ENCODE data around the gene AGPAT3. TPM values are rescaled to one million over a fixed set of nuclear protein-coding genes. Genes with fewer than 3 reads are reported as not detected.
A peak's percentile ranks its signal among the peaks of the same experiment; 100 is the strongest.

AGPAT3 gene
- total RNA-seq, 4 donors from 2014 or later, result 28.0 to 36.5 (median 32.2) TPM

- Histone ChIP-seq H3K36me3 (no peaks in the 10 kb centered on the region), H3K4me1 (peaks cover 12 to 38% (median 29%) of the 10 kb centered on the region in 4 donors), H3K9me3 (no peaks in the 10 kb centered on the region), H3K27me3 (no peaks in the 10 kb centered on the region), H3K4me3 (no peak overlapping the region), H3K27ac (replicated peaks in 1 of 4) (no peak overlapping the region)
- WGBS, result 96% methylated on average over 8 of the region's 8 CpGs
- TF ChIP-seq CTCF (IDR thresholded peaks at IDR 0.05), result no peak
- no peak for TF ChIP-seq EP300 (IDR thresholded peaks at IDR 0.05)
- TF ChIP-seq POLR2A (IDR thresholded peaks at IDR 0.05; ENCODE audit: low read depth), result no peak
- intact Hi-C loops (cut with DNase I), result no loop called here
- DNase-seq (ENCODE audit: extremely low spot score), result no peak
Observed at GRCh38 chr21:43861706-43862105, 3.3 kb upstream of the AGPAT3 start.

- peak; percentile 6 to 27 for TF ChIP-seq POLR2AphosphoS5 (IDR thresholded peaks at IDR 0.05)
- no peak for TF ChIP-seq CTCF (IDR thresholded peaks at IDR 0.05)
- intact Hi-C loops (cut with DNase I), result no loop called here
- peaks cover 0 to 2% (median 0%) of the 10 kb centered on the region in 4 donors for H3K36me3 ChIP-seq
- no peaks in the 10 kb centered on the region for H3K9me3 ChIP-seq
- H3K27ac ChIP-seq (replicated peaks in 1 of 4), result peak overlapping the region; percentile 95 to 97 (median 96)
- DNase-seq (ENCODE audit: extremely low spot score), result no peak
- H3K4me1 ChIP-seq, result peaks cover 18 to 59% (median 54%) of the 10 kb centered on the region in 4 donors
- peak overlapping the region; percentile 92 to 97 (median 96) for H3K4me3 ChIP-seq
- no peaks in the 10 kb centered on the region for H3K27me3 ChIP-seq
- WGBS, result 3% methylated on average over 19 of the region's 81 CpGs
Observed at GRCh38 chr21:43864313-43864961, 586 bp upstream of the AGPAT3 start.

- intact Hi-C loops (cut with DNase I), result loop anchor here (5.0 kb wide), 1 partner anchor 72 kb away; no protein-coding TSS in a partner anchor
- TF ChIP-seq CTCF (IDR thresholded peaks at IDR 0.05) (no peak), POLR2AphosphoS5 (IDR thresholded peaks at IDR 0.05) (no peak), POLR2A (IDR thresholded peaks at IDR 0.05; ENCODE audit: low read depth) (no peak)
- no peak for DNase-seq (ENCODE audit: extremely low spot score)
- Histone ChIP-seq H3K27me3 (no peaks in the 10 kb centered on the region), H3K9me3 (no peaks in the 10 kb centered on the region), H3K36me3 (peaks cover 0 to 4% (median 0%) of the 10 kb centered on the region in 4 donors), H3K4me1 (peaks cover 23 to 52% (median 48%) of the 10 kb centered on the region in 4 donors), H3K4me3 (peak overlapping the region; percentile 92 to 97 (median 96)), H3K27ac (replicated peaks in 1 of 4) (peak overlapping the region; percentile 95 to 97 (median 96))
- 0% methylated on average over 3 of the region's 59 CpGs for WGBS
Observed at GRCh38 chr21:43865540-43866259, 677 bp downstream of the AGPAT3 start.

- peak overlapping the region; percentile 95 to 97 (median 96) for H3K27ac ChIP-seq (replicated peaks in 1 of 4)
- intact Hi-C loops (cut with DNase I), result loop anchor here (5.0 kb wide), 1 partner anchor 71 kb away; no protein-coding TSS in a partner anchor
- H3K27me3 ChIP-seq, result no peaks in the 10 kb centered on the region
- WGBS, result 2% methylated on average over 16 of the region's 16 CpGs
- no peak for DNase-seq (ENCODE audit: extremely low spot score)
- H3K9me3 ChIP-seq, result no peaks in the 10 kb centered on the region
- no peak for TF ChIP-seq POLR2A (IDR thresholded peaks at IDR 0.05; ENCODE audit: low read depth)
- no peak for TF ChIP-seq POLR2AphosphoS5 (IDR thresholded peaks at IDR 0.05)
- no peak for TF ChIP-seq EP300 (IDR thresholded peaks at IDR 0.05)
- no peak for TF ChIP-seq CTCF (IDR thresholded peaks at IDR 0.05)
- peak overlapping the region; percentile 92 to 97 (median 96) for H3K4me3 ChIP-seq
- peaks cover 0 to 4% (median 0%) of the 10 kb centered on the region in 4 donors for H3K36me3 ChIP-seq
- peaks cover 27 to 47% (median 43%) of the 10 kb centered on the region in 4 donors for H3K4me1 ChIP-seq
Observed at GRCh38 chr21:43866260-43866629, 1.2 kb downstream of the AGPAT3 start.

Data from esophagus muscularis mucosa (tissue), 4 donors.